Thoracic aorta (tissue), 2 donors: ENCODE results near the gene GSTT2B. TPM values are rescaled to one million over a fixed set of nuclear protein-coding genes. Genes with fewer than 3 reads are reported as not detected.
A peak's percentile ranks its signal among the peaks of the same experiment; 100 is the strongest.

Source experiments
- ATAC-seq: fragments of 150-250 bp; one replicate; pipeline ENCODE4 v1.8.0; 2017; ENCODE audit warnings: low read depth; ENCODE audit not compliant: insufficient number of reproducible peaks, low FRiP score
- DNase-seq: peaks from one replicate; pipeline ENCODE4 v3.0.0-alpha.2; 2020; ENCODE audit warnings: low spot score
- H3K27ac ChIP-seq, 2 donors: fragments of 200-600 bp; sonication (generic); 1 replicate in 1 of 2; 2 replicates in 1 of 2; pipeline ENCODE4 v1.5.1; 2016; ENCODE audit warnings: mild to moderate bottlenecking in 2 of 2, moderate library complexity in 2 of 2
- H3K27me3 ChIP-seq: fragments of 200-600 bp; sonication (generic); replicated peaks from 2 replicates; pipeline ENCODE4 v1.6.0; 2016; ENCODE audit warnings: mild to moderate bottlenecking; ENCODE audit not compliant: insufficient read depth
- H3K36me3 ChIP-seq: fragments of 200-600 bp; sonication (generic); one replicate; pipeline ENCODE4 v1.5.1; 2016
- H3K4me1 ChIP-seq, 2 donors: fragments of 200-600 bp; sonication (generic); 1 replicate in 1 of 2; 2 replicates in 1 of 2; pipeline versions ENCODE4 v1.5.1 to v1.6.0; 2016; ENCODE audit warnings: low read depth in 2 of 2, mild to moderate bottlenecking in 1 of 2; ENCODE audit not compliant: control insufficient read depth in 1 of 2
- H3K4me3 ChIP-seq: fragments of 200-600 bp; sonication (generic); 2 replicates; pipeline ENCODE4 v1.5.1; 2016; ENCODE audit warnings: mild to moderate bottlenecking
- H3K9me3 ChIP-seq: fragments of 200-600 bp; sonication (generic); 2 replicates; pipeline ENCODE4 v1.5.1; 2016
- total RNA-seq, 2 donors: library from RNA; depleted of rRNA; stranded (reverse); fragments of >200 nt; gene quantifications; one replicate each; pipeline versions ENCODE4 v1.1.0 to v1.2.3, GENCODE V29; 2016
- TF ChIP-seq, protein P1 (sequence below): fragments of 200-600 bp; sonication (generic); IDR thresholded peaks from one replicate; pipeline ENCODE4 v1.5.1; 2019; ENCODE audit warnings: antibody characterized with exemption

Gene GSTT2B
- total RNA-seq, 2 donors from 2014 or later: 3.6 TPM; not detected in 1

DNA sequence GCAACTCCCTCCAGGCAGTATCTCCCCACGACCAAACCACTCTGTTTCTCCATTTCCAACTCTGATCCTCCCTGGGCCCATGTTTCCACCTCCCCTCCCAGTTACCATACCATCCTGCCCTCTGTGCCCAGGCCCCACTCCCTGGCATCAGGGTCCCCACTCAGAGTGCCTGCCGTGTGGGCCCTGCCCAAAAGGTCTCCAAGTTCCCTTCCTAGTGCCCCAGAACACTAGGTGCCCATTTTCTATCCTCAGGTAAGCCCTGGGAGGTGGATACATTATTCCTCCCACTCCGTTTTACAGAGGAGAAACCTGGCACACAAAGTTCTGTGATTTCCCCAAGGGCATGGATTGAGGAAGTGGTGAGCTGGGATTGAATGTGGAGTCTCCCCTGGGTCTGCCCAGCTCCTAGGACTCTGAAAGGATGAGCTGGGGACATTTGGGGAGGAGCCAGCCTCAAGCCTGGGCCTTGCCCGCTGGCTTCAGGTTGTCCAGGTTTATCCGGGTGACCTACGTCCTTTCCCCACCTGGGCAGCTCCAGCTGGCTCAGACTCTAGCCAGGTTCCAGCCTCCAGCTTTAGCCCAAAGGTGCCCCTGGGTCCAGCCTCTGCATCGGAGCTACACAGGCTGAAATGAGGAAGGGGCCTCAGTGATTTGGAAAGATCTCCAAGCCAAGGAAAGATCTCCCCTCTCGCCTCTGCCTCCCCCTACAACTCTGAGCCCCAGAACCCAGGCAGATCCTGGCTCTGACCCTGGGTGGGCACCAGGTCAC lies 46.4 kb upstream of the GSTT2B start:
- DNase-seq (no peak), ATAC-seq (no peak)
- H3K27ac ChIP-seq: no peak overlapping the region
- no peaks in the 10 kb centered on the region for H3K27me3 ChIP-seq
- no peak overlapping the region for H3K4me3 ChIP-seq
- no peaks in the 10 kb centered on the region for H3K36me3 ChIP-seq
- H3K9me3 ChIP-seq: no peaks in the 10 kb centered on the region
- H3K4me1 ChIP-seq: peaks cover 11 to 20% of the 10 kb centered on the region in 2 donors
- TF ChIP-seq, protein P1, sequence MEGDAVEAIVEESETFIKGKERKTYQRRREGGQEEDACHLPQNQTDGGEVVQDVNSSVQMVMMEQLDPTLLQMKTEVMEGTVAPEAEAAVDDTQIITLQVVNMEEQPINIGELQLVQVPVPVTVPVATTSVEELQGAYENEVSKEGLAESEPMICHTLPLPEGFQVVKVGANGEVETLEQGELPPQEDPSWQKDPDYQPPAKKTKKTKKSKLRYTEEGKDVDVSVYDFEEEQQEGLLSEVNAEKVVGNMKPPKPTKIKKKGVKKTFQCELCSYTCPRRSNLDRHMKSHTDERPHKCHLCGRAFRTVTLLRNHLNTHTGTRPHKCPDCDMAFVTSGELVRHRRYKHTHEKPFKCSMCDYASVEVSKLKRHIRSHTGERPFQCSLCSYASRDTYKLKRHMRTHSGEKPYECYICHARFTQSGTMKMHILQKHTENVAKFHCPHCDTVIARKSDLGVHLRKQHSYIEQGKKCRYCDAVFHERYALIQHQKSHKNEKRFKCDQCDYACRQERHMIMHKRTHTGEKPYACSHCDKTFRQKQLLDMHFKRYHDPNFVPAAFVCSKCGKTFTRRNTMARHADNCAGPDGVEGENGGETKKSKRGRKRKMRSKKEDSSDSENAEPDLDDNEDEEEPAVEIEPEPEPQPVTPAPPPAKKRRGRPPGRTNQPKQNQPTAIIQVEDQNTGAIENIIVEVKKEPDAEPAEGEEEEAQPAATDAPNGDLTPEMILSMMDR: no peak

DNA sequence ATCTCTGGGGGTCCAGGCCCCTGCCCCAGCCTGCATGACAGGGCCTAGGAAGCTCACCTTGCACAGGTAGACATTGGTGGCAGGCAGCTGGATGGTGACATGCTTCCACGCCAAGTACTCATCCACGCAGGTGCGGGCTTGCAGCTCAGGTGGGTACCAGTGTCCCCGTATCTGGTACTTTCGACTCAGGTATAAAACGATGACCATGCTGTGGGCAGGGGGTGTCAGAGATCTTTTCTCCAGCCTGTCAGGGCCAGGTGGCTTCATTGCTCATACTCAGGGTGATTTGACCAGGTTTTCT lies 45.9 kb upstream of the GSTT2B start:
- Histone ChIP-seq H3K27me3 (no peaks in the 10 kb centered on the region), H3K4me3 (no peak overlapping the region), H3K36me3 (no peaks in the 10 kb centered on the region), H3K4me1 (peaks cover 6 to 16% of the 10 kb centered on the region in 2 donors), H3K9me3 (no peaks in the 10 kb centered on the region), H3K27ac (no peak overlapping the region)
- TF ChIP-seq, protein P1: no peak
- ATAC-seq (no peak), DNase-seq (no peak)

DNA sequence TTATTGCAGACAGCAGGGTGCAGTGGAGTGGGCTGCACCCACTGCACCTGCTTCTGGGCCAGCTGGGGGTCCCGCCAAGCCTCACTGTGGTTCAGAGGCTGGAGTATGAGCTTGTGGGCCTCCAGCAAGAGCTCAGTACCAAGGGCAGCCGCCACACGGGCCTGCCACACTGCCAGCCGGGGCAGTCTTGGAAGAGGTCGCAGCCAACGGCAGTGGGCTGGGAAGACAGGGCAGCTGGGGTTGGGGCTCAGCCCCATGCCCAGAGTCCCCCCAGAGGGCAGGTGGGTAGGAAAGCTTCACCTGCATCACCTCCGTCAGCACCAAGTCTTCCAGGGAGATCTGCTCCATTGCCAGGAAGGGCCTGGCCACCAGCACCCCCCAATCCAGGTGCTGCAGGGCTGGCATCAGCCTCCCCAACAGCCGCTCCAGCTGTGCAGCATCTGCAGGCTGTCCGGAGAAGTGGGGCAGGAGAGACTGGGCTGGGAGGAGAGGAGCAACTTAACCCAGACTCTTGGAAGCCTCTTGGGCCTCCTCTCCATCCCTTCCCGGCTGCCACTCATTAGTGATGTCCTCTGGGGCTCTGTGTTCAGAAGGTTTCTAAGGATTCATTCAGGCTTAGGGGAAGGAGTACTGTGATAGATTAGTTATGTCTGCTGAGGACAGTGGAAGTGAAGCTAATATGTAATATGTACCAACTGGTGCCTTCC lies 45.4 kb upstream of the GSTT2B start:
- H3K4me1 ChIP-seq: peaks cover 6 to 16% of the 10 kb centered on the region in 2 donors
- TF ChIP-seq, protein P1: no peak
- peak overlapping the region in 1 of 2 donors; percentile 67 for H3K27ac ChIP-seq
- H3K4me3 ChIP-seq: no peak overlapping the region
- H3K36me3 ChIP-seq: no peaks in the 10 kb centered on the region
- ATAC-seq: no peak
- DNase-seq: no peak
- H3K9me3 ChIP-seq: no peaks in the 10 kb centered on the region
- H3K27me3 ChIP-seq: no peaks in the 10 kb centered on the region

GRCh38 chr22:24005201-24005600 lies 44.2 kb upstream of the GSTT2B start, which contains the start of gene GSTT4:
TSS of gene GSTT4 (minus strand) at chr22:24005453. CDS start at chr22:24005356, 97 bp downstream.
- Histone ChIP-seq H3K27me3 (no peaks in the 10 kb centered on the region), H3K9me3 (no peaks in the 10 kb centered on the region), H3K27ac (peak within 1 kb of the TSS; percentile 37 to 67), H3K36me3 (no peaks in the 10 kb centered on the region), H3K4me1 (peaks cover 6 to 16% of the 10 kb centered on the region in 2 donors), H3K4me3 (peak within 1 kb of the TSS; percentile 18)
- DNase-seq (no peak), ATAC-seq (no peak)
- TF ChIP-seq, protein P1: no peak

- Histone ChIP-seq H3K27ac (no peak overlapping the region), H3K36me3 (no peaks in the 10 kb centered on the region), H3K27me3 (no peaks in the 10 kb centered on the region), H3K4me3 (no peak overlapping the region), H3K9me3 (no peaks in the 10 kb centered on the region), H3K4me1 (peaks cover 6 to 16% of the 10 kb centered on the region in 2 donors)
- ATAC-seq (no peak), DNase-seq (no peak)
- TF ChIP-seq, protein P1: no peak
Measured at GRCh38 chr22:24003887-24004286, 42.9 kb upstream of the GSTT2B start.
